Measurements from ENCODE around the gene CFAP20. TPM values are rescaled to one million over a fixed set of nuclear protein-coding genes. Genes with fewer than 3 reads are reported as not detected.

The CFAP20 gene
- total RNA-seq, 1 experiment from 2014 or later: 59.7 TPM

GRCh38 chr16:58128181-58128631 lies 975 bp downstream of the CFAP20 start:
- no peaks in the 10 kb centered on the region for H3K9me3 ChIP-seq (ENCODE audit: control insufficient read depth in 1 of 2, insufficient read depth in 1 of 2, low read depth in 1 of 2, low read length in 2 of 2)
- peak overlapping the region; percentile 95 for H3K4me2 ChIP-seq (ENCODE audit: low read length)
- ATAC-seq (no peak), DNase-seq (ENCODE audit: low read depth, low spot score) (no peak)
- CTCF ChIA-PET: interaction anchor here (1.4 kb wide), 1 partner anchor 31 kb away, joined by 7 read pairs; no protein-coding TSS in a partner anchor
- H3K79me2 ChIP-seq (ENCODE audit: insufficient read depth, low read length): peaks cover 58% of the 10 kb centered on the region
- H3K9ac ChIP-seq (ENCODE audit: low read length): peak overlapping the region; percentile 98
- H2AFZ ChIP-seq (ENCODE audit: low read depth, low read length, poor library complexity, severe bottlenecking): no peak overlapping the region
- POLR2A ChIA-PET: interaction anchor here (0.5 to 0.7 kb wide), 3 partner anchors 11 to 105 kb away, joined by 3 to 4 read pairs (median 3); no protein-coding TSS in a partner anchor
- RAD21 ChIA-PET (ENCODE audit: low non-redundant PET in 1 of 2, low total read pairs in 2 of 2, uncharacterized antibody in 2 of 2, unreplicated experiment in 2 of 2): no interaction called here
- H3K9me2 ChIP-seq (ENCODE audit: insufficient read depth): no peaks in the 10 kb centered on the region
- H3K36me3 ChIP-seq (ENCODE audit: control insufficient read depth in 1 of 2, insufficient read depth in 2 of 2, low read length in 2 of 2): no peaks in the 10 kb centered on the region
- peaks cover 11 to 28% of the 10 kb centered on the region in 2 experiments; a peak in 3 of 4 replicates for H3K4me1 ChIP-seq (ENCODE audit: control insufficient read depth in 1 of 2, insufficient read depth in 2 of 2, low read length in 2 of 2)
- H4K20me1 ChIP-seq (ENCODE audit: insufficient read depth): peaks cover 18% of the 10 kb centered on the region; the same call in 1 of the 2 replicates
- BruUV-seq (replicated peaks): TSS peak; percentile 57
- peak overlapping the region; percentile 94 to 99 for H3K4me3 ChIP-seq (replicated peaks in 1 of 2; ENCODE audit: low read depth in 1 of 2, low read length in 2 of 2)
- H3K27ac ChIP-seq (ENCODE audit: low read depth, low read length): no peak overlapping the region
- intact Hi-C loops (cut with micrococcal nuclease): no loop called here
- TF ChIP-seq ZFX (IDR thresholded peaks at IDR 0.05) (no peak), JUND (IDR thresholded peaks at IDR 0.05) (no peak), ELF1 (IDR thresholded peaks at IDR 0.05; ENCODE audit: borderline replicate concordance, low read depth) (no peak), SRF (IDR thresholded peaks at IDR 0.05; ENCODE audit: low read depth) (no peak), EZH2phosphoT487 (IDR thresholded peaks at IDR 0.05; ENCODE audit: borderline replicate concordance) (no peak), ZNF274 (IDR thresholded peaks at IDR 0.05; ENCODE audit: low read depth, low read length) (no peak), YY1 (IDR thresholded peaks at IDR 0.05; ENCODE audit: extremely low read depth, insufficient replicate concordance, low read depth, low read length) (no peak), EZH2 (IDR thresholded peaks at IDR 0.05) (no peak), SP1 (IDR thresholded peaks at IDR 0.05; ENCODE audit: low read depth) (no peak), CBX3 (IDR thresholded peaks at IDR 0.05; ENCODE audit: low read depth) (no peak), ATF3 (IDR thresholded peaks at IDR 0.05) (no peak), TCF7L2 (IDR thresholded peaks at IDR 0.05; ENCODE audit: borderline replicate concordance, extremely low read depth, insufficient read depth, insufficient read length) (no peak), RAD21 (IDR thresholded peaks at IDR 0.05; ENCODE audit: low read depth) (no peak), POLR2A (IDR thresholded peaks at IDR 0.05; ENCODE audit: borderline replicate concordance, extremely low read depth, insufficient read depth, insufficient read length) (no peak)
- TF ChIP-seq, protein P1, sequence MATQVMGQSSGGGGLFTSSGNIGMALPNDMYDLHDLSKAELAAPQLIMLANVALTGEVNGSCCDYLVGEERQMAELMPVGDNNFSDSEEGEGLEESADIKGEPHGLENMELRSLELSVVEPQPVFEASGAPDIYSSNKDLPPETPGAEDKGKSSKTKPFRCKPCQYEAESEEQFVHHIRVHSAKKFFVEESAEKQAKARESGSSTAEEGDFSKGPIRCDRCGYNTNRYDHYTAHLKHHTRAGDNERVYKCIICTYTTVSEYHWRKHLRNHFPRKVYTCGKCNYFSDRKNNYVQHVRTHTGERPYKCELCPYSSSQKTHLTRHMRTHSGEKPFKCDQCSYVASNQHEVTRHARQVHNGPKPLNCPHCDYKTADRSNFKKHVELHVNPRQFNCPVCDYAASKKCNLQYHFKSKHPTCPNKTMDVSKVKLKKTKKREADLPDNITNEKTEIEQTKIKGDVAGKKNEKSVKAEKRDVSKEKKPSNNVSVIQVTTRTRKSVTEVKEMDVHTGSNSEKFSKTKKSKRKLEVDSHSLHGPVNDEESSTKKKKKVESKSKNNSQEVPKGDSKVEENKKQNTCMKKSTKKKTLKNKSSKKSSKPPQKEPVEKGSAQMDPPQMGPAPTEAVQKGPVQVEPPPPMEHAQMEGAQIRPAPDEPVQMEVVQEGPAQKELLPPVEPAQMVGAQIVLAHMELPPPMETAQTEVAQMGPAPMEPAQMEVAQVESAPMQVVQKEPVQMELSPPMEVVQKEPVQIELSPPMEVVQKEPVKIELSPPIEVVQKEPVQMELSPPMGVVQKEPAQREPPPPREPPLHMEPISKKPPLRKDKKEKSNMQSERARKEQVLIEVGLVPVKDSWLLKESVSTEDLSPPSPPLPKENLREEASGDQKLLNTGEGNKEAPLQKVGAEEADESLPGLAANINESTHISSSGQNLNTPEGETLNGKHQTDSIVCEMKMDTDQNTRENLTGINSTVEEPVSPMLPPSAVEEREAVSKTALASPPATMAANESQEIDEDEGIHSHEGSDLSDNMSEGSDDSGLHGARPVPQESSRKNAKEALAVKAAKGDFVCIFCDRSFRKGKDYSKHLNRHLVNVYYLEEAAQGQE (IDR thresholded peaks at IDR 0.05; ENCODE audit: low read depth): no peak
- TF ChIP-seq, protein P2, sequence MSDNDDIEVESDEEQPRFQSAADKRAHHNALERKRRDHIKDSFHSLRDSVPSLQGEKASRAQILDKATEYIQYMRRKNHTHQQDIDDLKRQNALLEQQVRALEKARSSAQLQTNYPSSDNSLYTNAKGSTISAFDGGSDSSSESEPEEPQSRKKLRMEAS (IDR thresholded peaks at IDR 0.05): no peak
- TF ChIP-seq, protein P3, sequence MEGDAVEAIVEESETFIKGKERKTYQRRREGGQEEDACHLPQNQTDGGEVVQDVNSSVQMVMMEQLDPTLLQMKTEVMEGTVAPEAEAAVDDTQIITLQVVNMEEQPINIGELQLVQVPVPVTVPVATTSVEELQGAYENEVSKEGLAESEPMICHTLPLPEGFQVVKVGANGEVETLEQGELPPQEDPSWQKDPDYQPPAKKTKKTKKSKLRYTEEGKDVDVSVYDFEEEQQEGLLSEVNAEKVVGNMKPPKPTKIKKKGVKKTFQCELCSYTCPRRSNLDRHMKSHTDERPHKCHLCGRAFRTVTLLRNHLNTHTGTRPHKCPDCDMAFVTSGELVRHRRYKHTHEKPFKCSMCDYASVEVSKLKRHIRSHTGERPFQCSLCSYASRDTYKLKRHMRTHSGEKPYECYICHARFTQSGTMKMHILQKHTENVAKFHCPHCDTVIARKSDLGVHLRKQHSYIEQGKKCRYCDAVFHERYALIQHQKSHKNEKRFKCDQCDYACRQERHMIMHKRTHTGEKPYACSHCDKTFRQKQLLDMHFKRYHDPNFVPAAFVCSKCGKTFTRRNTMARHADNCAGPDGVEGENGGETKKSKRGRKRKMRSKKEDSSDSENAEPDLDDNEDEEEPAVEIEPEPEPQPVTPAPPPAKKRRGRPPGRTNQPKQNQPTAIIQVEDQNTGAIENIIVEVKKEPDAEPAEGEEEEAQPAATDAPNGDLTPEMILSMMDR (IDR thresholded peaks at IDR 0.05 in 2 of 3, conservative IDR thresholded peaks at IDR 0.05 in 1 of 3; ENCODE audit: borderline replicate concordance in 1 of 3, insufficient read depth in 1 of 3, low read depth in 2 of 3, low read length in 2 of 3): no peak
- TF ChIP-seq, protein P4, sequence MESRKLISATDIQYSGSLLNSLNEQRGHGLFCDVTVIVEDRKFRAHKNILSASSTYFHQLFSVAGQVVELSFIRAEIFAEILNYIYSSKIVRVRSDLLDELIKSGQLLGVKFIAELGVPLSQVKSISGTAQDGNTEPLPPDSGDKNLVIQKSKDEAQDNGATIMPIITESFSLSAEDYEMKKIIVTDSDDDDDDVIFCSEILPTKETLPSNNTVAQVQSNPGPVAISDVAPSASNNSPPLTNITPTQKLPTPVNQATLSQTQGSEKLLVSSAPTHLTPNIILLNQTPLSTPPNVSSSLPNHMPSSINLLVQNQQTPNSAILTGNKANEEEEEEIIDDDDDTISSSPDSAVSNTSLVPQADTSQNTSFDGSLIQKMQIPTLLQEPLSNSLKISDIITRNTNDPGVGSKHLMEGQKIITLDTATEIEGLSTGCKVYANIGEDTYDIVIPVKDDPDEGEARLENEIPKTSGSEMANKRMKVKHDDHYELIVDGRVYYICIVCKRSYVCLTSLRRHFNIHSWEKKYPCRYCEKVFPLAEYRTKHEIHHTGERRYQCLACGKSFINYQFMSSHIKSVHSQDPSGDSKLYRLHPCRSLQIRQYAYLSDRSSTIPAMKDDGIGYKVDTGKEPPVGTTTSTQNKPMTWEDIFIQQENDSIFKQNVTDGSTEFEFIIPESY (IDR thresholded peaks at IDR 0.05; ENCODE audit: extremely low read depth, insufficient replicate concordance, low read length): no peak
- H3K27me3 ChIP-seq (ENCODE audit: insufficient read depth, low read length): no peaks in the 10 kb centered on the region

All from HCT116 (cell line).